Upper lobe of left lung (tissue), 6 donors: ENCODE data around the gene ADD3. TPM values are rescaled to one million over a fixed set of nuclear protein-coding genes. Genes with fewer than 3 reads are reported as not detected.

Experiments
- ATAC-seq, 2 donors: fragments of 200-7000 bp; cut with Tn5 transposase; one replicate each; pipeline ENCODE4 v1.9.1; 2022; ENCODE audit warnings: mild to moderate bottlenecking in 2 of 2, moderate library complexity in 2 of 2; ENCODE audit not compliant: low FRiP score in 2 of 2
- DNase-seq, 2 donors: peaks; one replicate each; pipeline ENCODE4 v3.0.0-alpha.2; 2019 to 2020
- H3K27ac ChIP-seq, 4 donors: fragments of 200-600 bp; sonication (generic); one replicate each; pipeline ENCODE4 v1.5.1; 2016 to 2019
- H3K27me3 ChIP-seq, 4 donors: fragments of 200-600 bp; sonication (generic); one replicate each; pipeline ENCODE4 v1.5.1; 2017 to 2019
- H3K36me3 ChIP-seq, 4 donors: fragments of 200-600 bp; sonication (generic); one replicate each; pipeline ENCODE4 v1.5.1; 2016 to 2019
- H3K4me1 ChIP-seq, 4 donors: fragments of 200-600 bp; sonication (generic); one replicate each; pipeline ENCODE4 v1.5.1; 2018 to 2019
- H3K4me3 ChIP-seq, 4 donors: fragments of 200-600 bp; sonication (generic); one replicate each; pipeline ENCODE4 v1.5.1; 2017 to 2019; ENCODE audit warnings: mild to moderate bottlenecking in 2 of 4, moderate library complexity in 1 of 4
- H3K9me3 ChIP-seq, 4 donors: fragments of 200-600 bp; sonication (generic); one replicate each; pipeline ENCODE4 v1.5.1; 2018 to 2019
- CTCF ChIP-seq, 6 experiments: fragments of 450-650 bp in 4 of 6; fragments of 200-600 bp in 2 of 6; sonication (generic) in 2 of 6; IDR thresholded peaks; one replicate each; pipeline ENCODE4 v1.5.1; 2016 to 2019; ENCODE audit warnings: antibody characterized with exemption in 6 of 6
- EP300 ChIP-seq, 4 donors: sonication (generic); formaldehyde crosslinking; IDR thresholded peaks; one replicate each; pipeline ENCODE4 v1.5.1; 2017; ENCODE audit warnings: antibody characterized with exemption in 4 of 4, control low read depth in 2 of 4
- POLR2A ChIP-seq, 4 donors: fragments of 450-650 bp; IDR thresholded peaks; one replicate each; pipeline ENCODE4 v1.5.1; 2016 to 2017; ENCODE audit warnings: antibody characterized with exemption in 4 of 4, mild to moderate bottlenecking in 2 of 4
- POLR2AphosphoS5 ChIP-seq, 2 donors: sonication (generic); formaldehyde crosslinking; IDR thresholded peaks; one replicate each; pipeline ENCODE4 v1.5.1; 2017; ENCODE audit warnings: antibody characterized with exemption in 2 of 2
- WGBS, 2 donors: methylation state at CpG; one replicate each; pipeline ENCODE4 v1.1.5; 2017 to 2018; 5-methylcytosine and 5-hydroxymethylcytosine counted together
- total RNA-seq, 6 donors: library from RNA; depleted of rRNA in 4 of 6; stranded (reverse); fragments of >200 nt in 4 of 6; gene quantifications; one replicate each; pipeline versions ENCODE4 v1.1.0 to v1.2.1, GENCODE V29; 2016 to 2021
- donor health status: DM: no; HTN: no; CAD: no; lungs with moderate emphysema.
- donor health status: DM: no; HTN: yes; CAD: no; lungs with severe emphysema.

ADD3 gene
- total RNA-seq, 6 donors from 2014 or later: 34.1 to 229 (median 61.0) TPM

DNA sequence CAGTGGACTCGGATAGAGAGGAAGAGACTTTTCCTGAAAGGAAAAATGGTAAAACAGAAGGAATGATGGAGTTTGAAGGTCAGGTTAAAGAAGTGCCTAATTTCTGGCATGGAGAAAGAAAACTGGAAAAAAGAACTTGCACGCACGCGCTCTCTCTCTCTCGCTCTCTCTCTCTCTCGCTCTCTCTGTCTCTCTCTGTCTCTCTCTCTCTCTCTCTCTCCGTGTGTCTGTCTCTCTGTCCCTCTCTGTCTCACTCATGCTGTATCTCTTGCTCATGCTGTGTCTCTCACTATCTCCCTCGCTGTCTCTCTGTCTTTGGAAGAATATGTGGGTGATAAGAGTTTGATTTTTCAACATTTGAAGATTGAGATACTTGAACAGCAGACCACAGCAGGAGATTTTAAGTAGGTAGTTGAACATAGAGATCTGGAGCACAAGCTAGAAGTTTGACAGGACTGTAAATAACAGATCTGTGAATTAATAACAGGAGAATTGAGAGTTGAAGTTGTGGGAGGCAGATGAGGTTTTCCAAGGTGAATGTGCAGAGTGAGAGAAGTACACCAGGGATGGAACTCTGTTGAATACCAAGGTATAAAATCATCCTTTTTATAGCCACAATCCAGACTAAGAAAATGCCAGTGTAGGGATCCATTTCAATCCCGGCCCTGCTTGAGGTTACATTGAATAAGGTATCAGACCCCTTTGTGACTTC is 33.1 kb downstream of the ADD3 start:
- H3K27me3 ChIP-seq: no peaks in the 10 kb centered on the region
- no peaks in the 10 kb centered on the region for H3K36me3 ChIP-seq
- H3K9me3 ChIP-seq: no peaks in the 10 kb centered on the region
- H3K4me1 ChIP-seq: peaks cover 0 to 12% (median 6%) of the 10 kb centered on the region in 4 donors
- no peak overlapping the region for H3K27ac ChIP-seq
- TF ChIP-seq POLR2AphosphoS5 (IDR thresholded peaks at IDR 0.05): no peak
- no peak for TF ChIP-seq CTCF (IDR thresholded peaks at IDR 0.05)
- TF ChIP-seq POLR2A (IDR thresholded peaks at IDR 0.05): no peak
- TF ChIP-seq EP300 (IDR thresholded peaks at IDR 0.05): no peak
- DNase-seq: no peak
- no peak for ATAC-seq
- no peak overlapping the region for H3K4me3 ChIP-seq
- 91% methylated on average over 9 of the region's 9 CpGs for WGBS, 2 donors

- TF ChIP-seq EP300 (IDR thresholded peaks at IDR 0.05): no peak
- no peak for TF ChIP-seq POLR2A (IDR thresholded peaks at IDR 0.05)
- no peak for TF ChIP-seq POLR2AphosphoS5 (IDR thresholded peaks at IDR 0.05)
- TF ChIP-seq CTCF (IDR thresholded peaks at IDR 0.05): no peak
- Histone ChIP-seq H3K27me3 (no peaks in the 10 kb centered on the region), H3K4me3 (no peak overlapping the region), H3K36me3 (no peaks in the 10 kb centered on the region), H3K9me3 (no peaks in the 10 kb centered on the region), H3K27ac (no peak overlapping the region), H3K4me1 (peaks cover 0 to 12% (median 6%) of the 10 kb centered on the region in 4 donors)
- ATAC-seq (no peak), DNase-seq (no peak)
- 61 to 69% methylated on average over 3 of the region's 3 CpGs for WGBS, 2 donors
These were observed 33.7 kb downstream of the ADD3 start for GRCh38 chr10:110041479-110041829.

DNA sequence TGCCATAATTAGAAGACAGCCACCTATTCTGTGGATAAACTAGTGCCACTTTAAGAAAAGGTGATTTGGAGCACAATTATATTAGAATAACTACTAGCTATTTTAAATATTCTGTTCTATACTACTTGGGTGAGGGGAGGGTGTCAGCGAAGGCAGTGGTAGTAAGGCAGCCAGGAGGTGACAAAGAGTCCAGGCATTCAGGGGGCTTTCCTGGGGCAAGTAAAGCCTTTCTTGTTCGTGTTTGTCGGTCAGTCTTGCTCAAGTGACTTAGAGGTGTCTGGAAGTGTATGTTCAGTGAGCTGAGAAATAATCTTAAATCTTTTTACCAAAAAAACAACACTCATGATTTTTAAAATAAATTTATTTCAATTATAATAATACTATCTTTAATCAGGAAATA is 34.4 kb downstream of the ADD3 start:
- DNase-seq (no peak), ATAC-seq (no peak)
- Histone ChIP-seq H3K4me3 (no peak overlapping the region), H3K27ac (no peak overlapping the region), H3K27me3 (no peaks in the 10 kb centered on the region), H3K36me3 (no peaks in the 10 kb centered on the region), H3K9me3 (no peaks in the 10 kb centered on the region), H3K4me1 (peaks cover 0 to 12% (median 4%) of the 10 kb centered on the region in 4 donors)
- 70 to 74% methylated on average over 3 of the region's 3 CpGs for WGBS, 2 donors
- TF ChIP-seq CTCF (IDR thresholded peaks at IDR 0.05) (no peak), POLR2A (IDR thresholded peaks at IDR 0.05) (no peak), POLR2AphosphoS5 (IDR thresholded peaks at IDR 0.05) (no peak), EP300 (IDR thresholded peaks at IDR 0.05) (no peak)

GRCh38 chr10:110042891-110043290 is 35.1 kb downstream of the ADD3 start:
- Histone ChIP-seq H3K4me1 (peaks cover 0 to 12% (median 4%) of the 10 kb centered on the region in 4 donors), H3K36me3 (no peaks in the 10 kb centered on the region), H3K4me3 (no peak overlapping the region), H3K27ac (no peak overlapping the region), H3K27me3 (no peaks in the 10 kb centered on the region), H3K9me3 (peaks cover 0 to 1% (median 0%) of the 10 kb centered on the region in 4 donors)
- no peak for ATAC-seq
- no peak for DNase-seq
- WGBS, 2 donors: 72 to 76% methylated on average over 4 of the region's 4 CpGs
- TF ChIP-seq EP300 (IDR thresholded peaks at IDR 0.05): no peak
- TF ChIP-seq POLR2A (IDR thresholded peaks at IDR 0.05): no peak
- TF ChIP-seq POLR2AphosphoS5 (IDR thresholded peaks at IDR 0.05): no peak
- TF ChIP-seq CTCF (IDR thresholded peaks at IDR 0.05): no peak

- peaks cover 0 to 9% (median 4%) of the 10 kb centered on the region in 4 donors for H3K4me1 ChIP-seq
- H3K36me3 ChIP-seq: no peaks in the 10 kb centered on the region
- no peaks in the 10 kb centered on the region for H3K27me3 ChIP-seq
- peaks cover 0 to 5% (median 0%) of the 10 kb centered on the region in 4 donors for H3K9me3 ChIP-seq
- no peak overlapping the region for H3K4me3 ChIP-seq
- DNase-seq (no peak), ATAC-seq (no peak)
- H3K27ac ChIP-seq: no peak overlapping the region
- TF ChIP-seq EP300 (IDR thresholded peaks at IDR 0.05): no peak
- TF ChIP-seq POLR2AphosphoS5 (IDR thresholded peaks at IDR 0.05): no peak
- TF ChIP-seq POLR2A (IDR thresholded peaks at IDR 0.05): no peak
- TF ChIP-seq CTCF (IDR thresholded peaks at IDR 0.05): no peak
- WGBS, 2 donors: 88 to 91% methylated on average over 2 of the region's 2 CpGs
These were observed 36.9 kb downstream of the ADD3 start for GRCh38 chr10:110044681-110045080.
